HG03439 (cell line): ENCODE results near the gene ACAP2.

ENCODE experiments used
- ATAC-seq: cut with Tn5 transposase; IDR thresholded peaks from one replicate; pipeline ENCODE4 v1.9.1; 2021; ENCODE audit warnings: mild to moderate bottlenecking, moderate library complexity; ENCODE audit not compliant: unreplicated experiment

Gene ACAP2

DNA sequence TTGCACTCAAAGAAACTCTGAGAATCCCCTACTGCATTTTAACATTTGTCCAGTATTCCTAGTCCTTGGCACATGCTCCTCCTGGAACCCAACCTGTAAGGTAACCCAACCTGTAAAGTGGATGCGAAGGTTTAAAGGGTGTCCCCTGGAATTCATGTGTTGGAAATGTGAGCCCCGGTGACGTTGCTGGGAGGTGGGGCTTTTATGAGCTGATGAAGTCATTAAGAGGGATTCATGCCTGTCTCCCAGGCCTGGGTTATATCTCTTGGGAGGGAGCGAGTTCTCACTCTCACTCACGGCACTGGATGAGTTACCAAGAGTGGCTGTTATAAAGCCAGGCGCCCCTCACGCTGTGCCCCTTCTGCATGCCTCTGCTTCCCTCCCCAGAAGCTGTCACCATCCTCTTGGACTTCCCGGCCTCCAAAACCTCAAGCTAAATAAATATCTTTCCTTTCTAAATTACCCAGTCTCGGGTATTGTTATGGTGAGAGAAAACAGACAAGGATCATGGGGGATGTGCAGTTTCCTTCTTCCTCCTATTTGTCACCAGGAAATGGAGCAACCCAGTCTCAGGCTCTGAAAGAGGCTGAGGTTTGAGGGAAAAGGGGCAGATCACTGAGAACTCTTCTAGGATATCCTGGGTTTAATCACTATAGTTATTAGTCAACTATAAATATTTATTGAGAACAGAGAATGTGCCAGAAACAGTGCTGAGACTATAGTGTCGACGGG is 179.5 kb downstream of the ACAP2 start:
- ATAC-seq = no peak

DNA sequence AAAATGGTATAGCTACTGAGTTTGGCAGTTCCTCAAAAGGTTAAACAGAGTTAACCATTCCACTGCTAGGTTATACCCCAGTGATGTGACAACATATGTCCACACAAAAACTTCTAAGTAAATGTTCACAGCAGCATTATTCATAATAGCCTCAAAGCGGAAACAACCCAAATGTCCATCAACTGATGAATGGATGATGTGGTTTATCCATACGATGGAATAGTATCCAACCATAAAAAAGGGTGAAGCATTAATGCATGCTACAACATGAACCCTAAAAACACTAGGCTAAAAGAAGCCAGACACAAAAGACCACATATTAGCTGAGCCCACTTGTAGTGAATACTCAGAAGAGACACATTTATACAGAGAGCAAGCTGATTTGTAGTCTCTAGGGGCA is 180.9 kb downstream of the ACAP2 start:
- no peak for ATAC-seq

DNA sequence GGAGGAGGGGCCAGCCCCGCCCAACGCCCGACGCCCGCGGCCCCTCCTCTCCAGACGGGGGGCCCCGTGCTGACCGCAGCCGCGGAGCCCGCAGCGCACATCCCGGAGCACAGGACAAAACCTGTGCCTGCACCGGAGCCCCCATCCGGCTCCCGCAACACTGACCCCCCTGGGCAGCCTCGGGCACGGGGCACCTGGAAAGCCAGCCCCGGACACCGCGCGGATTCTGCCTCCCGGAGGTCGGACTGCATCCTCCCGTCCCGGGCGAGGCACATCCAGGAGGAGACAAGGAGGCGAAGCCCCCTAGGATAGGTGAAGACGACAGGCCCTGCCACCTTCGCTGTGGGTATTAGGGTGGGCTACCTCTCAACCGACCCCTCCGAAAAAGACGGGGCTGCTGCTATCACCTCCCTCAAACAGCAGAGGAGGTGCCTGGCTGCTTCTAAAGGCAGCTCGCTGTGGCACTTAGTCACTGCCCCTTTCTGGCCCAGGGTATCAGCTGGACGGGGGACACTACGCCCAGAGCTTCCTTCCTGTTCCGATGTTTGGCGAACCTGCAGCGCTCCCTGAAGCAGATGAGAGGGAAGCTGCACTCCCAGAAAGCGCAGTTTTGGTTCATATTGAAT is 182.4 kb downstream of the ACAP2 start:
- peak; percentile 2 for ATAC-seq

DNA sequence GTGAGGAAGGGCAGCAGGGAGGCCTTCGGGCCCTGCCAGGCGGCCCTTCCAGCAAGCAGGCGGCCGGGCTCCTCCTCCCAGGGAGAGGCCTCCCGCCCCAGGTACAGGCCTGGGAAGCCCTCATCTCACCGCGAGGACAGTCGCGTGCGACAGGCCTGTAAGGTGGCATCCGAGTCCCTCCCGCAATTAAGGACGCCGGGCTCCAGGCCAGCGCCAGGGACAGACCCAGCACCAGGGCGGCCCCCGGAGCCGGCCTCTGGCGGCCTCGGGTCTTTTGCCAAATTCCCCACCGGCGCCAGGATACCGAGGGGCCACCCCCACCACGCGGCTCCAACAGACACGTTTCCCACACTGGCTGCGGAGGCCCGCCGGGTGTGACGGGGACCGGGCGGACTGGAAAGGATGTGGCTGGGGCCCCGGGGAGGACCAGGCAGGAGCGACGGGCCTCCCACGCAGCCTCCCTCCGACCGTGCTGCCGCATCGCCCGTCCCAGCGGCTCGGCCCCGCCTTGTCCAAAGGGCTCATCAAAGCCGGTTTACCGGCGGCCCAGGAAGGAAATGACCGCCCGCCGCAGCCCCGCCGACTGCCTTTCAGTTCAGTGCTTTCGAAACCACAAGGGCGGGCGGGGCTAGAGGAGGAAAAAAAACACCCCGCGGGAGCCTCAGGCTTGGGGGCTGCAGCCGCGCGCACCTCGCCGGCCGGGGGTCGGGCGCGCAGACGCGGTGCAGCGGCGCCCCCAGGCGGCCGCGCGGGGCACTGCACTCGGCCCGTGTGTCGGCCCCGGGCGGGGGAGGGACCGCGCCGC is 183.1 kb downstream of the ACAP2 start:
- peak; percentile 83 for ATAC-seq

DNA sequence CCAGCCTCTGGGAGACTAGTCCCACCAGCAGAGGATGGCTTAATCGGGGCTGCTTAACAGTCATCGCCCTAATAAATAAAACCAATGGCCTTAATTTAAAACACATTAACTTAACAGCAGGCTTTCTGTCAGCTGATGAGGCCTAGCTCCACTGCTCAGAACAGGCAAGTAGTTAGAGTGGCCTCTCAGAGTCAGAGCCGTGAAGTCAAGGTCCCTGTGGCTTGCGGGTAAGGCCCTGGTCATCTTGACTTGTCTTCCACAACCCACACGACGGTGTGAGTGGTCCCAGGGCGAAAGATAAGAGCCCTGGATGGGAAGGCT is 183.7 kb downstream of the ACAP2 start:
- ATAC-seq = no peak

DNA sequence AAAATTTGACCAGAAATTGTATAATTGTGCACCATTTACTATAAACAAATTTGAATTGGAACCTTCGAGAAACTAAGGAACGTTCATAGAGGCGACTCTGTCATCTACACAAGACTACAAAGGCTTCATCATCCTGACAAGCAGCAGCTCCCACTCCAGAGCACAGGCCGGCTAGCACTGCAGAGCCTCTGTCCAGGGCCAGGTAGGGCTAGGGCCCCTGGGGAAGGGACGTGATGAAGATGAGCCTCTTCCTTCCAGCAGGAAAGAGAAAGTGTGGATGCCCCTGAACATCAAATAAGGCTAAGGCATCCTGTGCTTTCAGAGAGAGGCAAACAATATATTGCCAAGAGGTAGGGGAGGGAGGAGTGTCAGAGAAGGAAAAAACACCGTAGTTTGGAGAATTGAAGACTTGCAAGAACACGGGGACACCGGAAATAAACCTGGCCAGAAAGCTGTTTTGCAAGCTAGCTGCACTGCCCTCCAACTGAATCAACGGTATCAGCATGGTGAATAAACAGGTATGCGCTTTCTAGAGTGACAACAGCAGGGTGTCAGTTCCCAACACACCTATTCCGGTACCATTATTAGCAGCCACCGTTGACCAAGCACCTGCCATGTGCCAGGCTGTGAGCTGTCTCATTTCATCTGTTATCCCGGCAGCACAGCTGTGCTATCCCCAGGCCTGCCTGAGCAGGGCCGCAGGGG is 184.2 kb downstream of the ACAP2 start:
- ATAC-seq = no peak

DNA sequence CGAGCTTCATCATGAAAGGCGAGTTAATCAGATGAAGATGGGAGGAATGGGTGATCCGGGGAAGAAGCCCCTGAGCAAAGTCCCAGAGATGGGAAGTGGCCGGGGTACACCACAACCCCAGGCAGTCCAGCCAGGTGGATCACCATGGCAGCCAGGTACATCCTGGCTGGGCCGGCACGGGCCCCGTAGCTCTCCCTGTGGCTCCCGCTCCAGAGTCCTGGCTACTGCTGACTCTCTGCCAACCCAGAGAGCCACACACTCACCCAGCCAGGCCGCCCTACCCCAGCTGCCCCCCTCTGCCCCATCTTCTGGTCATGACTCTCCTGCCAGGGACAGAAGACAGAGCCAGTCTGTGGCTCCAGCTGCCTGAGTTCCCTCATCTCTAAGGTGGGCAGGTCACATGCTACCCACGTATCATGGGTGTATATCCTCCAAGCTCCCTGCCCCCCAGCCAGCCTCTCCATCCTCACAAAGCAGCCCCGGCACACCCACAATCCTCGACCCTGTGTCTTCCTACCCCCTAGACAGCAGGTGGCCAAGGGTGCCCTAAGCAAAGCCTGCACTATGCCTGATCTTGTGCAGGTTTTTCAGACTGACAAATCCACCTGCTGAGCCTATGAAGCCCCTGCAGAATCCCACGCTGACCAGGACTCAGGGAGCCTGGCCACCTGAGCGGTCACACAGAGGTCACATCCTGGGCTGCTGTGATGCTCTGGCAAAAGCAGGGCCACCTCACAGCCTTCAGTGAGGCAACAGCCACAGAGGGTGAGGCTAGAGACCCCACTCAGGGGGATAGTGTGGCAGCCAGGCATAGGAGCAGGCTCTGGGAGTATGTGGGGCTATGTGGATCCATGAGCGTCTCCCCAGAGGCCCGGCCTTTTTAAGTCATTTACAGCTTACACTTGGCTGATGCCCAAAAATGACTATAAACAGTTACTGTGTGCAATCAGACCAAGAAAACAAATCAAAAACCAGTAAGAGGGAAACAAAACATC is 185.1 kb downstream of the ACAP2 start:
- ATAC-seq = no peak

DNA sequence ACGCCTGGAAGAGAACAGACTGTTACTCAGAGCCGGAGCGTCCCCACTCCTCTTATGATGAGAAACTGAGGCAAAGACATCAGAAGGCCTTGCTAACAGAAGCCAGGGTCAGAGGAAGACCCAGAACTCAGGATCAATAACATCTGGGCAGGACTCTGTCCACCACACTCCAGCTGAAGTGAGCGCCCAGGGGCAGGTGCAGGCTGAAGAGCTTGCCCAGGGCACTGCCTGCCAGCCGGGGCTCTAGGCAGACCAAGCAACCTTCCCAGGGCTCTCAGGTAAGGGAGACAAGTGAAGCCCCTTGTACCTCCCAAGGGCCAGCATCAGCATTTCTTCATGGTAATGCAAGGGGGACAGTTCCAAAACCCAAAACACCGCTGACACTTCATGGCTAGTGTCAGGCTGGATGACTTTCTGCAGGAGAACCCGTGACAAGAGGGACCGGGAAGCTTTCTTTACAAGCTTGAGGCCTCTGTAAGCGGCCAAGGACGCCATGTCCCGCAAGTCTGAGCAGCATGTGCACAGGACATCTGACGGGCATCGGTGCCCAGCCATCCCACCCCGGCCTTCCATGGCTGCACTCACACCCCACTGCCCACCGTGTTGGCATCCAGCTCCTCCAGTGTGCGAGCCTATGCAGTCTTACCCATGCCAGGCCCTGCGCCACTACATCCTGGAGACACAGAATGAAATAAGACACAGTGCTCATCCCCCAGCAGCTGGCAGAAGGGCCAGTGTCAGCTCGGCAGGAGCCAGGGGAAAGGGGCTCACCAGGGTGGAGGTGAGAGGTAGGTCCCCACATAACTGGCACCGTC is 186.0 kb downstream of the ACAP2 start:
- ATAC-seq = no peak

DNA sequence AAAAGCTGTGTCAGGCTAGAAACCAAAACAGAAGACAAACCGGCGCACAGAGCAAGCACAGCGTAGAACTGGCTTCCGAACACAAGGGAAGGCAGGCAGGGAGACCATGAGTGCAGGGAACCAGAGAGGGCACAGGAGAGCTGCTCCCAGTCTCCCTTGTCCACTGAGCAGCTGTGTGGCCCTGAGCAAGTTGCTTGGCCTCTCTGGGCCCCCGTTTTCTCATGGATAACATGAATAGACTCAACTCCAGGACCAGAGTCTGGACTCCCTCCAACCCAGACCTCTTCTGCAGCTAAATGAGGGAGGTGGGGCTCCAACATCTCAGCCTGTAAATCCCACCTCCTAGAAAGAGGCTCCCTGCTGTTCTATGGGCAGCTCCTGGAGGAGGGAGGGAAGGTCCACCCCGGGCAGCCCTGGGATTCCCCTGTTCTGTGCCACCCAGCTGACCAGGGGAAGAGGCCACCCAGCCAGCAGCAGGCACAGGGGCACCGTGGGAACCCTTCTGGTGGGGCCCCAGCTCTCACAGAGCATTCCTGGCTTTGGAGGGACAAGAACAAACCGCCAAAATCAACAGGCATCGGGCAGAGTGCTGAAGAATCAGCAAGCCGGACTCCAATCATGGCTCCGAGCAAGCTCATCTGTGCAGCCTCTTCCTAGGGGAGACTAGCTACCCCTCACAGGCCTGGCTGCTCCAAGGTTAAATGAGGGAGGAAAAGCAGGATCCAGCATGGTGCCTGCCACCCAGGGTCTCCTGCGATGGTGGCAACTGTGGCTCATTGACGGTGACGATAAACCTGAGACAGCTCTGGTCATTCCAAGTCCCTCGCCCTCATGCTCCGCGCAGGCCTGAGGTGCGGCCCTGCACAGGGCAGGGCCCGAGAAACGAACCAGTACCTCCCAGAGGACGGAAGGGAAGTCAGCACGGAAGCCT is 187.0 kb downstream of the ACAP2 start:
- ATAC-seq = no peak

DNA sequence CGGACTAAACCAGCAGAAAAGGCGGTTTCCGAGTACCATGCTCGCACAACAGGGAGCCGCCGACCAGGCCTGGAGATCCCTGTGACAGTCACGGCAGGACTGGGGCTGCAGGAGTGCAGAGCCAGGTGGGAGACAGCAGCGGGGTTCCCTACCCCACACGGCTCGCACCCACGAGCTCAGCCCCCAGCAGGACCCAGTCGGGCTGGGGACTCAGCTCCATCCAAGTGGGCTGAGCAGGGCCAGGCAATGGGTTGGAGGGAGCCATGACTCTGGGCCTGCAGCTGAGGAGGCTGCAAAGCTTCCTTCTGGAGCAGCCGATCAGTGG is 187.7 kb downstream of the ACAP2 start:
- no peak for ATAC-seq

DNA sequence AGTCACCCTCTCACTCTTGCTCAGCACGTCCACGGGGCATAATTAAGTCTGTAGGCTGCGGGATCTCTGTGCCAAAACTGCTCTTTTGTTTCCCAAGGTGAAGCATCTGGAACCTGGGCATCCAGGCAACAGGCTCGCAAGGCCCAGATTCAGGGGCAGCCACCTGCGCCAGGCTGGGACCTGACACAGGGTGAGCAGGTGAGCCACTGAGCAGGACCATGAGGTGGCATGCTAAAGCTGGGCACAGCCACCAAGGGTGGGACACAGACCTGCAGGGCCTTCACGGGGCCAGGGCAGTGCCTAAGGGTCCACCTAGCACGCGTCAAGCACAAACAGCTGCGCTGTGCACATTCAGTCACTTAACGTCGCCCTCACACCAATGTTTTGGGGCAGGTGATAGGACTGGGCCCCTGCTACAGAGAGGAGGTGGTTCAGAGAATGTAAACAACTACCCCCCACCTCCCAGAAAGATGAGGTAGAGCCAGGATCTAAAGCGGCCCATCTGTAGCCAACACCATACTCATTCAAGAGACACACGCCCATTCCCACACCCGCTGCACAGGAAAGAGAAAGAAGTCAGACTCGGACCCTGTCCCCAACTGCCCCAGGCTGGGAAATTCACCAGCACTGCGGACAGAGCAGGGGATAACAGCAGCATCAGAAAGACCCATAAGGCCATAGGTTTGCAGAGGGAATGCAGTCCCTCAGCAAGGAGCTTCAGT is 188.2 kb downstream of the ACAP2 start:
- no peak for ATAC-seq

DNA sequence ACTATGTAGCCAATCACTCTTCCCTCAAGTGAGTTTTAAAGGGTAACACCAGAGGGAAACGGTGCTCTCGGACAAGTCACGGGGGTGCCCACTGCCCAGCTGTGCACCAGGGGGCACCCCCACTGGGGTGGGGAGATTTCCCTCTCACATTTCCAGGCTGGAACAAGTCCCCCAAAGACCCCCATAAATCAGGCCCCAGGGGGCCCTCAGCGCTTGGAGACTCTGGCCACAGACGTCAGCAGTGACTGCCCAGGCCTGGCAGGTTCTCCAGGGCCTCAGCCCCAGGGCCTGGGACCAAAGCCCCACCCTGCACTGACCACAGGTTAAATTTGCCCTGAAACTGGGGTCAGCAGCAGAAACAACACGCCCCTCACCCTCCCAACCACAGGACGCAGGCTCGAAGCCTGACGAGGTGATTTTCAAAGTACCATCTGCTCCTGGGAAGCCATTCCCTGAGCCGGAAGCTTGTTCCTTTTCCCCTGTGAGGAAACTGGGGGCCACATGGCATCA is 188.8 kb downstream of the ACAP2 start:
- ATAC-seq = no peak

DNA sequence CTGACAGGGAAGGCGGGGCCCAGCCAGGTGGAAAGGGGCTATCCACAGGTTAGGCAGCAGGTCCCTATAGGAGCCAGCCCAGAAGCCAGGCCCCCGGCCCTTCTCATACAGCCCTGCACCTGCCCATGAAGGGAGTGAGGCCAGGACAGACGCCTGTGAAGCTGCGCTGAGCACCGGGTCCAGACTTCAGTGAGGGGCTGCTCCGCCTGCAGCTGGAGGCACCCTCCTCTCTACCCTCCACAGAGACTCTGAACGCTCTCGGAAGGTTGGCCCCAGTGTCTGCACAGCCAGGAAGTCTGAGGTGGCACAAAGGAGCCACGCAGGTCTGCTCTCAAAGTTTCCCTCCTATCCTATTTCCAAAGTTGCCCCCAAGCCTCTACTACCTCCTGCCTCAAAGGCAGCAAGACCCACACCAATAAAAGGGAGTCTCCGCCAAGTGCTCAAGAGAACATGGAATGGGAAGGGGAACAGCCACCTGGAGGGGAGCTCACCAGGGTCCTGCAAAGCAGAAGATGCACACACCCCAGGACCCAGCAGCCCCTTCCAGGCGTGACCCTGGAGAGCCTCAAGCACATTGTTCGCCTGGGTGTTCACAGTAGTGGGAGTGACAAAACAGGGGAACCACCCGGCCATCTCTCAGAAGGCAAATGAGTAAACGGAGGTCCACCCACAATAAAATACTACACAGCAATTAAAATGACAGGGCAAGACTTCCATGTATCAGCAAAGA is 191.3 kb downstream of the ACAP2 start:
- no peak for ATAC-seq

DNA sequence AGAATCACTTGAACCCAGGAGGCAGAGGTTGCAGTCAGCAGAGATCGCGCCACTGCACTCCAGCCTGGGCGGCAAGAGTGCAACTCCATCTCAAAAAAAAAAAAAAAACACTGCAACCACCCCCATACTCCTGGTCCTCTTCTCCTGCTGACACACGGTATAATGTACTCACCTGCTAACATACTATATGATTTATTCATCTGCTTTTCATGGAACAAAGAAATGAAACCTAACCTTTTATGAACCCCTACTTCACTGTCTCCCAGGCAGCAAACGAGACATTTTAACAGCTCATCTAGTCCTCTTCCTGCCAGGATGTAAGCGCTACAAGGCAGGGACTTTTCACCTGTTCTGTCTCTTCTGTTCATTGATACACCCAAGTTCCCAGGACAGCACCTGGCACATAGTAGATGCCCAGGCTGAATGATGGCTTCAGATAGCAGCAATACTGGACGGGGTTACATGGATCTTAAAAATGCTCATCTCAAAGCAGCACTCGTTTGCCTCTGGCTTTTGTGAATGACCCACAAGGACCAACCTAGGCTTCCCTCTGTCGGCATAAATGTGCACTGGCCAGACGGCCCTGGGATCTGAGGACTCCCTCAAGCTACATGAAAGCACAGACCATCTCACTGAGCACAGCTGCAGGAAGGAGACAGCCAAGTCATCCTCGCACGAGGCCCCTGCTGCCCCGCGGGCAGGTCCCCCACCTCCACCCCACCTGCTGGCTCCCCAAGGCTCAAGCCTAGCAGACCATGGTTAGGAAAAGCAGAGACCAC is 192.2 kb downstream of the ACAP2 start:
- ATAC-seq = no peak

DNA sequence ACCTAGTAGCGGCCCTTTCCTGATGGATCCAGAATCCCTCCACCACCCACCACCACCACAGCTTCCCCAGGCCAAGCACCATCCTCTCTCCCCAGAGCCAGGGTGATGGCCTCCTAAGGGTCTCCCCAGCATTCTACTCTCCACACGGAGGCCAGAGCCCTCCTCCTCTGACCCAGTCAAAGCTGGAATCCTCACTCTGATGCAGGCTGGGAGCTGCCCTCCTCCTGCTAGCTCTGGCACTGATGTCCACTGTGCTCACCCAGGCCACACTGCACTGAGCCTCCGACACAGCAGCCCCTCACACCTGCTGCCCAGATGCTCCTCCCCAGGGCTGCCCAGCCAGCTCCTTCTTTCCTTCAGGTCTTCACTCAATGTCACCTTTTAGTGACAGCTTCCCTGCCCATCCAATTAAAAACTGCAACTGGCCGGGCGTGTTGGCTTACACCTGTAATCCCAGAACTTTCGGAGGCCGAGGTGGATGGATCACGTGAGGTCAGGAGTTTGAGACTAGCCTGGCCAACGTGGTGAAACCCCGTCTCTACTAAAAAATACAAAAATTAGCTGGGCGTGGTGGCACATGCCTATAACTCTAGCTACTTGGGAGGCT is 192.9 kb downstream of the ACAP2 start:
- ATAC-seq = no peak
